K562 (cell line): ENCODE measurements around the gene OLFML2A. TPM values are rescaled to one million over a fixed set of nuclear protein-coding genes. Genes with fewer than 3 reads are reported as not detected.

Experiments
- ATAC-seq: fragments of 200-7000 bp; cut with Tn5 transposase; 3 replicates; pipeline ENCODE4 v1.9.1; 2020; ENCODE audit warnings: moderate library complexity
- BruUV-seq: library from RNA; stranded (reverse); fragments of 400-500 nt; replicated peaks from 2 replicates; lab custom pipeline; 2021; lab: Mats Ljungman, UMichigan
- CTCF ChIA-PET: fragments of 300-600 bp; formaldehyde crosslinking; extraction: SDS; loops from one replicate; lab custom pipeline; 2021; ENCODE audit warnings: low intra/inter-chr PET ratio; lab: Yijun Ruan, JAX
- POLR2A ChIA-PET: fragments of 300-600, 350-650 bp; sonication (Branson Sonifier 250); formaldehyde crosslinking; extraction: SDS; loops from one replicate; lab custom pipeline; 2021; ENCODE audit warnings: antibody characterized with exemption, inconsistent platforms; lab: Yijun Ruan, JAX
- DNase-seq, 4 experiments: peaks; one replicate each; pipeline versions ENCODE4 v3.0.0 to v3.0.0-alpha.2; 2011 to 2018; ENCODE audit warnings: low spot score in 3 of 4, mixed read lengths in 3 of 4; ENCODE audit errors: extremely low read depth in 1 of 4
- FAIRE-seq: peaks from 2 replicates; lab custom pipeline; 2011; peaks lifted over from hg19 to GRCh38; lab: Jason Lieb, UNC
- H2AFZ ChIP-seq: 2 replicates; pipeline ENCODE4 v1.6.0; 2011; ENCODE audit warnings: low read depth, low read length, control low read depth, inconsistent platforms
- H3K27ac ChIP-seq: fragments of 200-600 bp; 3 replicates; pipeline ENCODE4 v1.8.0; 2011; ENCODE audit warnings: low read depth, mild to moderate bottlenecking, control low read depth, inconsistent platforms, low read length, moderate library complexity, mixed read lengths; ENCODE audit errors: extremely low read depth
- H3K27me3 ChIP-seq, 2 experiments: fragments of 300-600 bp in 1 of 2; 2 replicates in 1 of 2; 3 replicates in 1 of 2; pipeline versions ENCODE4 v1.6.0 to v1.8.0; 2011; ENCODE audit warnings: inconsistent platforms in 2 of 2, low read length in 2 of 2, mild to moderate bottlenecking in 1 of 2, mixed read lengths in 1 of 2, moderate library complexity in 1 of 2; ENCODE audit not compliant: control insufficient read depth in 2 of 2, insufficient read depth in 2 of 2
- H3K36me3 ChIP-seq: fragments of 300-600 bp; 3 replicates; pipeline ENCODE4 v1.8.0; 2011; ENCODE audit warnings: mild to moderate bottlenecking, low read length, inconsistent platforms; ENCODE audit not compliant: control insufficient read depth, insufficient read depth
- H3K4me1 ChIP-seq, 2 experiments: fragments of 200-600 bp in 1 of 2; replicated peaks in 1 of 2; 2 replicates in 1 of 2; 3 replicates in 1 of 2; pipeline versions ENCODE4 v1.5.1 to v1.8.0; 2011; ENCODE audit warnings: inconsistent platforms in 2 of 2, low read length in 2 of 2, mild to moderate bottlenecking in 1 of 2, mixed read lengths in 1 of 2, moderate library complexity in 1 of 2; ENCODE audit not compliant: control insufficient read depth in 2 of 2, insufficient read depth in 2 of 2
- H3K4me2 ChIP-seq: 2 replicates; pipeline ENCODE4 v1.6.1; 2011; ENCODE audit warnings: low read length, control low read depth, inconsistent platforms, mixed read lengths; ENCODE audit not compliant: insufficient read depth
- H3K4me3 ChIP-seq: fragments of 200-600 bp; sonication (generic), shearing (Covaris generic); 2 replicates; pipeline ENCODE4 v1.5.1; 2016; ENCODE audit warnings: control low read depth, inconsistent platforms
- H3K79me2 ChIP-seq: fragments of 200-600 bp; 3 replicates; pipeline ENCODE4 v1.8.0; 2011; ENCODE audit warnings: low read length, inconsistent platforms; ENCODE audit not compliant: control insufficient read depth, insufficient read depth
- H3K9ac ChIP-seq, 2 experiments: 2 replicates each; pipeline versions ENCODE4 v1.6.0 to v1.6.1; 2011; ENCODE audit warnings: low read depth in 2 of 2, low read length in 2 of 2, control low read depth in 1 of 2, inconsistent platforms in 1 of 2, mild to moderate bottlenecking in 1 of 2, mixed read lengths in 1 of 2; ENCODE audit not compliant: insufficient read depth in 1 of 2
- H3K9me1 ChIP-seq: one replicate; pipeline ENCODE4 v1.6.0; 2011; ENCODE audit warnings: inconsistent platforms, mild to moderate bottlenecking, low read length, moderate library complexity; ENCODE audit not compliant: control insufficient read depth, insufficient read depth
- H3K9me3 ChIP-seq: replicated peaks from 2 replicates; pipeline ENCODE4 v1.5.1; 2011; ENCODE audit warnings: low read depth, low read length, inconsistent platforms; ENCODE audit not compliant: control insufficient read depth, insufficient read depth
- H4K20me1 ChIP-seq: replicated peaks from 2 replicates; pipeline ENCODE4 v1.6.1; 2011; ENCODE audit warnings: low read length, inconsistent platforms, mixed read lengths; ENCODE audit not compliant: control insufficient read depth, insufficient read depth
- ADNP ChIP-seq: fragments of 200-800 bp; sonication (Bioruptor generic); IDR thresholded peaks from 2 replicates; pipeline ENCODE4 v1.6.1; 2016; ENCODE audit warnings: missing genetic modification characterization, missing compliant biosample characterization
- BCOR ChIP-seq: fragments of 450-650 bp; IDR thresholded peaks from 2 replicates; pipeline ENCODE4 v1.6.1; 2016
- BRCA1 ChIP-seq, 2 experiments: fragments of 450-650 bp in 1 of 2; sonication (generic) in 1 of 2; formaldehyde crosslinking in 1 of 2; IDR thresholded peaks; 2 replicates each; pipeline versions ENCODE4 v1.5.0 to v1.6.1; 2017 to 2020; ENCODE audit warnings: mild to moderate bottlenecking in 1 of 2, missing genetic modification reagents in 1 of 2
- ESRRA ChIP-seq: fragments of 450-650 bp; IDR thresholded peaks from 2 replicates; pipeline ENCODE4 v1.6.1; 2014; ENCODE audit warnings: low read depth, mild to moderate bottlenecking, moderate library complexity, borderline replicate concordance
- GTF2F1 ChIP-seq: IDR thresholded peaks from 2 replicates; pipeline ENCODE4 v1.6.1; 2011; ENCODE audit warnings: low read depth, low read length, improper control_type of control experiment
- MBD2 ChIP-seq: sonication (generic); IDR thresholded peaks from 2 replicates; pipeline ENCODE4 v1.6.1; 2016; ENCODE audit warnings: low read depth, borderline replicate concordance
- MEF2A ChIP-seq: IDR thresholded peaks from 2 replicates; pipeline ENCODE4 v1.6.1; 2011; ENCODE audit warnings: low read depth, mild to moderate bottlenecking, low read length, moderate library complexity; ENCODE audit not compliant: control insufficient read depth
- MIER1 ChIP-seq: fragments of 450-650 bp; IDR thresholded peaks from 2 replicates; pipeline ENCODE4 v1.6.1; 2016; ENCODE audit warnings: antibody characterized with exemption, mild to moderate bottlenecking, low read depth
- RBM15 ChIP-seq: fragments of 200-400 bp; formaldehyde crosslinking; IDR thresholded peaks from 2 replicates; pipeline ENCODE4 v1.6.1; 2018; ENCODE audit warnings: mild to moderate bottlenecking, low read length, moderate library complexity; ENCODE audit not compliant: insufficient read depth
- RBM25 ChIP-seq: fragments of 200-400 bp; formaldehyde crosslinking; IDR thresholded peaks from 2 replicates; pipeline ENCODE4 v1.6.1; 2018; ENCODE audit warnings: low read length, low read depth, moderate library complexity; ENCODE audit not compliant: severe bottlenecking
- WGBS: fragments of 100-300 bp; shearing (Covaris generic); methylation state at CpG from one replicate; pipeline ENCODE4 v1.1.6; 2016; ENCODE audit warnings: low coverage, mixed read lengths; ENCODE audit not compliant: insufficient coverage; ENCODE audit errors: missing lambda C conversion rate; 5-methylcytosine and 5-hydroxymethylcytosine counted together
- in situ Hi-C: fragments of 300-500 bp; cut with MboI; formaldehyde crosslinking; loops from 4 replicates; pipeline ENCODE4 v1.15.0; 2018; ENCODE audit warnings: inconsistent platforms, mixed read lengths
- intact Hi-C: fragments of 100-400 bp; cut with micrococcal nuclease; formaldehyde crosslinking; loops from 2 replicates; pipeline ENCODE4 v1.14.2; 2022
- polyA plus RNA-seq, 8 experiments: library from polyadenylated mRNA; depleted of rRNA in 4 of 8; stranded (reverse) in 5 of 8; unstranded in 3 of 8; fragments of >200 nt; fragmentation: Nextera tagmentation in 2 of 8; fragmentation: Illumina TruSeq in 1 of 8; extraction: Ambion mirVana in 2 of 8; extraction: Trizol in 1 of 8; gene quantifications; 2 replicates each; pipeline versions ENCODE4 v1.2.1 to v1.2.3, GENCODE V29; 2011 to 2014; ENCODE audit warnings: inconsistent platforms in 1 of 8, missing spikeins in 1 of 8
- total RNA-seq, 7 experiments: library from RNA; depleted of rRNA in 6 of 7; stranded (reverse); fragments of >200 nt in 6 of 7; fragmentation: Illumina TruSeq in 2 of 7; extraction: Trizol in 2 of 7; gene quantifications; 2 replicates each; pipeline versions ENCODE4 v1.2.1 to v1.2.3, GENCODE V29; 2011 to 2021; ENCODE audit warnings: low replicate concordance in 1 of 7
- TF ChIP-seq, protein P1 (sequence below): sonication (generic); formaldehyde crosslinking; IDR thresholded peaks from 2 replicates; pipeline ENCODE4 v1.8.1; 2023; ENCODE audit warnings: missing genetic modification reagents, mild to moderate bottlenecking, borderline replicate concordance

Gene OLFML2A
- total and polyA plus RNA-seq, 9 of the 15 experiments (the other 6 are each of a cell fraction or from before 2014, with no cell fraction given) = 0.16 TPM; not detected in 8

DNA sequence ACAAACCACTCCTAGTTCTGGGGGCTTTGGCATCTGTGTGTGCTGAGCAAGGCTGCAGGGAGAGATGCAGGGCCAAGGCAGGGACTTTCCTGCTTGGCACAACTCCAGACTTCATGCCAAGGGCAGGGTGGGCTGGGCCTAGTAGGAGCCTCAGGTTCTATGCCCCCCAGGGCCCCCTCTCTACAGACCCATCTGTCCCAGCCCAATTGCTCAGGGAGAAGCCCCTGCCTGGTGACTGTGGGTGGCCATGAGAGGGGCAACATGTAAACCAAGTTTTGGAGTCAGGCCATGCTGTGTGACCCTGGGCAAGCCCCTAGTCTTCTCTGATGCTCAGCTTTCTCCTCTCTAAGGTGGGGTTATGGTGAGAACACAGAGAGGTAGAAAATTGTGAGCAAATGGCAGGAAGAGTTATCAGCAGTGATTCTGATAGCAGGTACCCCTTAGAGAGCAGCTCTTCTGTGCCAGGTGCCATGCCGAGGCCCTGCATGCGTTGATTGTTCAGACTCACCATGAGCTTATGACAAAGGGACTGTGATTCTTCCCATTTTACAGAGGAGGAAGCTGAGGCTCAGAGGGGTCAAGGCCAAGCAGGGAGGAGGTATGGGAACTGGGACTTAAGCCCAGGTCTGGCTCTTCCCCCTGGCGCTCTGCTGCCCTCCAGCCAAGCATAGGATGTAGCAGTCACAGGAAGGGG lies 5.2 kb downstream of the OLFML2A start:
- ATAC-seq (no peak), FAIRE-seq (no peak), DNase-seq (no peak)
- Histone ChIP-seq H3K27me3 (no peaks in the 10 kb centered on the region), H3K36me3 (no peaks in the 10 kb centered on the region), H3K9ac (no peak overlapping the region; a peak in 1 of 4 replicates), H3K4me1 (peaks cover 0 to 18% of the 10 kb centered on the region in 2 experiments; a peak in 3 of 5 replicates), H3K79me2 (no peaks in the 10 kb centered on the region), H3K4me2 (no peak overlapping the region), H3K4me3 (no peak overlapping the region), H2AFZ (no peak overlapping the region), H3K9me3 (no peaks in the 10 kb centered on the region), H4K20me1 (no peaks in the 10 kb centered on the region), H3K9me1 (no peaks in the 10 kb centered on the region), H3K27ac (no peak overlapping the region)
- CTCF ChIA-PET = no interaction called here
- no TSS peak for BruUV-seq
- POLR2A ChIA-PET = interaction anchor here (0.6 to 2.0 kb wide), 5 partner anchors 13 to 80 kb away, joined by 3 to 7 read pairs (median 3); partner anchors contain the start of genes ARPC5L and RPL35
- in situ Hi-C loops (no loop called here), intact Hi-C loops (no loop called here)
- WGBS = 49% methylated on average over 3 of the region's 3 CpGs
- TF ChIP-seq BRCA1 (IDR thresholded peaks at IDR 0.05) (no peak), BRCA1 (CRISPR knock-in tag; IDR thresholded peaks at IDR 0.05) (no peak), ADNP (tag) (0 out of 2 replicates have a peak, but pooled peaks have one; percentile 27), BCOR (peak; percentile 56; the same call in 1 of the 2 replicates), GTF2F1 (no peak), MIER1 (no peak), MEF2A (no peak), ESRRA (peak; percentile 53; the same call in 1 of the 2 replicates), RBM15 (no peak), MBD2 (no peak), RBM25 (peak; percentile 60)
- TF ChIP-seq, protein P1, sequence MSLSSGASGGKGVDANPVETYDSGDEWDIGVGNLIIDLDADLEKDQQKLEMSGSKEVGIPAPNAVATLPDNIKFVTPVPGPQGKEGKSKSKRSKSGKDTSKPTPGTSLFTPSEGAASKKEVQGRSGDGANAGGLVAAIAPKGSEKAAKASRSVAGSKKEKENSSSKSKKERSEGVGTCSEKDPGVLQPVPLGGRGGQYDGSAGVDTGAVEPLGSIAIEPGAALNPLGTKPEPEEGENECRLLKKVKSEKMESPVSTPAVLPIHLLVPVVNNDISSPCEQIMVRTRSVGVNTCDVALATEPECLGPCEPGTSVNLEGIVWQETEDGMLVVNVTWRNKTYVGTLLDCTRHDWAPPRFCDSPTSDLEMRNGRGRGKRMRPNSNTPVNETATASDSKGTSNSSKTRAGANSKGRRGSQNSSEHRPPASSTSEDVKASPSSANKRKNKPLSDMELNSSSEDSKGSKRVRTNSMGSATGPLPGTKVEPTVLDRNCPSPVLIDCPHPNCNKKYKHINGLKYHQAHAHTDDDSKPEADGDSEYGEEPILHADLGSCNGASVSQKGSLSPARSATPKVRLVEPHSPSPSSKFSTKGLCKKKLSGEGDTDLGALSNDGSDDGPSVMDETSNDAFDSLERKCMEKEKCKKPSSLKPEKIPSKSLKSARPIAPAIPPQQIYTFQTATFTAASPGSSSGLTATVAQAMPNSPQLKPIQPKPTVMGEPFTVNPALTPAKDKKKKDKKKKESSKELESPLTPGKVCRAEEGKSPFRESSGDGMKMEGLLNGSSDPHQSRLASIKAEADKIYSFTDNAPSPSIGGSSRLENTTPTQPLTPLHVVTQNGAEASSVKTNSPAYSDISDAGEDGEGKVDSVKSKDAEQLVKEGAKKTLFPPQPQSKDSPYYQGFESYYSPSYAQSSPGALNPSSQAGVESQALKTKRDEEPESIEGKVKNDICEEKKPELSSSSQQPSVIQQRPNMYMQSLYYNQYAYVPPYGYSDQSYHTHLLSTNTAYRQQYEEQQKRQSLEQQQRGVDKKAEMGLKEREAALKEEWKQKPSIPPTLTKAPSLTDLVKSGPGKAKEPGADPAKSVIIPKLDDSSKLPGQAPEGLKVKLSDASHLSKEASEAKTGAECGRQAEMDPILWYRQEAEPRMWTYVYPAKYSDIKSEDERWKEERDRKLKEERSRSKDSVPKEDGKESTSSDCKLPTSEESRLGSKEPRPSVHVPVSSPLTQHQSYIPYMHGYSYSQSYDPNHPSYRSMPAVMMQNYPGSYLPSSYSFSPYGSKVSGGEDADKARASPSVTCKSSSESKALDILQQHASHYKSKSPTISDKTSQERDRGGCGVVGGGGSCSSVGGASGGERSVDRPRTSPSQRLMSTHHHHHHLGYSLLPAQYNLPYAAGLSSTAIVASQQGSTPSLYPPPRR (CRISPR knock-in tag) = no peak
